Calu3 (cell line): ENCODE results near the gene TP53I11. TPM values are rescaled to one million over a fixed set of nuclear protein-coding genes. Genes with fewer than 3 reads are reported as not detected.
A peak's percentile ranks its signal among the peaks of the same experiment; 100 is the strongest.

Experiments used
- BruUV-seq: library from RNA; stranded (reverse); fragments of 400-500 nt; replicated peaks from 2 replicates; lab custom pipeline; 2021; lab: Mats Ljungman, UMichigan
- CTCF ChIA-PET: fragments of 300-600 bp; sonication (Branson Sonifier 250); formaldehyde crosslinking; loops from one replicate; lab custom pipeline; 2022; ENCODE audit warnings: antibody characterized with exemption; lab: Charles Lee
- DNase-seq: peaks from one replicate; pipeline ENCODE4 v3.0.0; 2022
- H3K27ac Mint-ChIP-seq: one replicate; pipeline ENCODE4 v1.8.0; 2022; ENCODE audit warnings: mixed read lengths; ENCODE audit not compliant: unreplicated experiment
- H3K27me3 Mint-ChIP-seq: one replicate; pipeline ENCODE4 v1.8.0; 2022; ENCODE audit warnings: mixed read lengths; ENCODE audit not compliant: unreplicated experiment
- H3K36me3 Mint-ChIP-seq: one replicate; pipeline ENCODE4 v1.8.0; 2022; ENCODE audit warnings: mild to moderate bottlenecking, moderate library complexity, mixed read lengths; ENCODE audit not compliant: insufficient read depth, unreplicated experiment
- H3K4me1 Mint-ChIP-seq: one replicate; pipeline ENCODE4 v1.8.0; 2022; ENCODE audit warnings: mild to moderate bottlenecking, low read depth, mixed read lengths; ENCODE audit not compliant: unreplicated experiment
- H3K4me3 Mint-ChIP-seq: one replicate; pipeline ENCODE4 v1.8.0; 2022; ENCODE audit warnings: mild to moderate bottlenecking, low read depth, moderate library complexity, mixed read lengths; ENCODE audit not compliant: unreplicated experiment
- H3K9me3 Mint-ChIP-seq: one replicate; pipeline ENCODE4 v1.8.0; 2022; ENCODE audit warnings: low read depth, mixed read lengths; ENCODE audit not compliant: unreplicated experiment
- CTCF ChIP-seq: fragments of 200-600 bp; IDR thresholded peaks from one replicate; pipeline ENCODE4 v1.8.0; 2022; ENCODE audit warnings: antibody characterized with exemption; ENCODE audit not compliant: unreplicated experiment
- intact Hi-C: fragments of 100-400 bp; cut with micrococcal nuclease; formaldehyde crosslinking; loops from one replicate; pipeline ENCODE4 v1.10.0; 2022; ENCODE audit not compliant: unreplicated experiment
- total RNA-seq: library from RNA; stranded (reverse); gene quantifications from 2 replicates; pipeline ENCODE4 v1.2.3, GENCODE V29; 2022

The TP53I11 gene
- total RNA-seq, 1 experiment from 2014 or later, result 27.8 TPM

- H3K27ac Mint-ChIP-seq, result no peak overlapping the region
- peaks cover 16% of the 10 kb centered on the region for H3K36me3 Mint-ChIP-seq
- intact Hi-C loops, result no loop called here
- TSS peak; percentile 82 for BruUV-seq
- CTCF ChIA-PET, result interaction anchor here (0.6 to 1.7 kb wide), 9 partner anchors 16 to 985 kb away, joined by 3 to 14 read pairs (median 4); no protein-coding TSS in a partner anchor
- no peaks in the 10 kb centered on the region for H3K9me3 Mint-ChIP-seq
- no peaks in the 10 kb centered on the region for H3K4me1 Mint-ChIP-seq
- no peak for DNase-seq
- TF ChIP-seq CTCF, result no peak
- no peak overlapping the region for H3K4me3 Mint-ChIP-seq
- H3K27me3 Mint-ChIP-seq, result no peaks in the 10 kb centered on the region
Observed at GRCh38 chr11:44978274-44978960, 27.7 kb upstream of the TP53I11 start.

GRCh38 chr11:44977493-44977984, 26.9 kb upstream of the TP53I11 start:
- peak; percentile 42 for DNase-seq
- H3K4me3 Mint-ChIP-seq, result no peak overlapping the region

GRCh38 chr11:44976576-44976975, 25.9 kb upstream of the TP53I11 start:
- CTCF ChIA-PET, result interaction anchor here (0.7 to 1.1 kb wide), 2 partner anchors 22 to 178 kb away, joined by 4 read pairs; no protein-coding TSS in a partner anchor
- no peaks in the 10 kb centered on the region for H3K9me3 Mint-ChIP-seq
- H3K36me3 Mint-ChIP-seq, result peaks cover 16% of the 10 kb centered on the region
- TF ChIP-seq CTCF, result no peak
- no peak overlapping the region for H3K27ac Mint-ChIP-seq
- no peak for DNase-seq
- H3K4me3 Mint-ChIP-seq, result no peak overlapping the region
- no TSS peak for BruUV-seq
- peaks cover 15% of the 10 kb centered on the region for H3K27me3 Mint-ChIP-seq
- H3K4me1 Mint-ChIP-seq, result no peaks in the 10 kb centered on the region
- intact Hi-C loops, result no loop called here

More at GRCh38 chr11:44977493-44977984, 26.9 kb upstream of the TP53I11 start:
- H3K36me3 Mint-ChIP-seq, result peaks cover 16% of the 10 kb centered on the region
- H3K27ac Mint-ChIP-seq, result no peak overlapping the region
- H3K4me1 Mint-ChIP-seq, result no peaks in the 10 kb centered on the region
- intact Hi-C loops, result no loop called here
- TF ChIP-seq CTCF, result no peak
- H3K27me3 Mint-ChIP-seq, result peaks cover 8% of the 10 kb centered on the region
- BruUV-seq, result no TSS peak
- no peaks in the 10 kb centered on the region for H3K9me3 Mint-ChIP-seq
- CTCF ChIA-PET, result interaction anchor here (0.7 to 1.1 kb wide), 2 partner anchors 23 to 41 kb away, joined by 3 to 4 read pairs; no protein-coding TSS in a partner anchor

- Mint-ChIP-seq H3K9me3 (no peaks in the 10 kb centered on the region), H3K36me3 (peaks cover 8% of the 10 kb centered on the region), H3K27me3 (peaks cover 15% of the 10 kb centered on the region), H3K4me3 (no peak overlapping the region), H3K27ac (no peak overlapping the region), H3K4me1 (no peaks in the 10 kb centered on the region)
- CTCF ChIA-PET, result no interaction called here
- BruUV-seq, result no TSS peak
- intact Hi-C loops, result no loop called here
- TF ChIP-seq CTCF, result no peak
- DNase-seq, result no peak
Observed at GRCh38 chr11:44974402-44975000, 23.8 kb upstream of the TP53I11 start.
